ENCODE measurements around the gene LASP1.

Gene LASP1

DNA sequence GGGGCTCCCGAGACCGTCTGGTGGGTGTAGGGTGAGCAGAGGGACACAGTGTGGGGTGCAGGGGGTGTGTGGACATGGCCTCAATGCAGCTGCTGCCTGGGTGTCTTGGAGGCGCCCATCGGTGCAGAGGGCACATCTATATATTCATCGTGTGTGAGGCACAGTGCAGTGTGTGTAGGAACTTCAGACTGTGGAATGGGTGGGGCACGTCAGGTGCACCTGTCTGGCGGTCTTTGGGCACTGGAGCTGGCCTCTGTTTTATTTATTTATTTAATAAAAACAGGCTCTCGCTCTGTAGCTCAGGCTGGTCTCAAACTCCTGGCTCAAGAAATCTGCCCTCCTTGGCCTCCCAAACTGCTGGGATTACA lies 16.8 kb downstream of the LASP1 start:
- no peak overlapping the region for H3K4me3 ChIP-seq (ENCODE audit: low read depth, low read length)
- no peak for DNase-seq (ENCODE audit: low read depth)
- TF ChIP-seq MAX (IDR thresholded peaks at IDR 0.05; ENCODE audit: low read depth, low read length), result no peak
- no peak for TF ChIP-seq CTCF (IDR thresholded peaks at IDR 0.05; ENCODE audit: low read depth, low read length)
- no peak for TF ChIP-seq POLR2A (IDR thresholded peaks at IDR 0.05; ENCODE audit: extremely low read depth, insufficient read length)
- TF ChIP-seq MYC (IDR thresholded peaks at IDR 0.05; ENCODE audit: low read depth, low read length), result no peak

- no peak for TF ChIP-seq MYC (IDR thresholded peaks at IDR 0.05; ENCODE audit: low read depth, low read length)
- no peak for TF ChIP-seq CTCF (IDR thresholded peaks at IDR 0.05; ENCODE audit: low read depth, low read length)
- no peak for TF ChIP-seq MAX (IDR thresholded peaks at IDR 0.05; ENCODE audit: low read depth, low read length)
- no peak for TF ChIP-seq POLR2A (IDR thresholded peaks at IDR 0.05; ENCODE audit: extremely low read depth, insufficient read length)
- DNase-seq (ENCODE audit: low read depth), result no peak
- H3K4me3 ChIP-seq (ENCODE audit: low read depth, low read length), result no peak overlapping the region
Observed at GRCh38 chr17:38888842-38889241, 19.0 kb downstream of the LASP1 start.

GRCh38 chr17:38889745-38890409 lies 20.0 kb downstream of the LASP1 start:
- no peak overlapping the region for H3K4me3 ChIP-seq (ENCODE audit: low read depth, low read length)
- TF ChIP-seq MAX (IDR thresholded peaks at IDR 0.05; ENCODE audit: low read depth, low read length), result no peak
- no peak for TF ChIP-seq POLR2A (IDR thresholded peaks at IDR 0.05; ENCODE audit: extremely low read depth, insufficient read length)
- no peak for TF ChIP-seq MYC (IDR thresholded peaks at IDR 0.05; ENCODE audit: low read depth, low read length)
- no peak for TF ChIP-seq CTCF (IDR thresholded peaks at IDR 0.05; ENCODE audit: low read depth, low read length)
- no peak for DNase-seq (ENCODE audit: low read depth)

- no peak for TF ChIP-seq CTCF (IDR thresholded peaks at IDR 0.05; ENCODE audit: low read depth, low read length)
- no peak for TF ChIP-seq MYC (IDR thresholded peaks at IDR 0.05; ENCODE audit: low read depth, low read length)
- TF ChIP-seq POLR2A (IDR thresholded peaks at IDR 0.05; ENCODE audit: extremely low read depth, insufficient read length), result no peak
- TF ChIP-seq MAX (IDR thresholded peaks at IDR 0.05; ENCODE audit: low read depth, low read length), result no peak
- DNase-seq (ENCODE audit: low read depth), result no peak
- no peak overlapping the region for H3K4me3 ChIP-seq (ENCODE audit: low read depth, low read length)
Observed at GRCh38 chr17:38890410-38890746, 20.5 kb downstream of the LASP1 start.

DNA sequence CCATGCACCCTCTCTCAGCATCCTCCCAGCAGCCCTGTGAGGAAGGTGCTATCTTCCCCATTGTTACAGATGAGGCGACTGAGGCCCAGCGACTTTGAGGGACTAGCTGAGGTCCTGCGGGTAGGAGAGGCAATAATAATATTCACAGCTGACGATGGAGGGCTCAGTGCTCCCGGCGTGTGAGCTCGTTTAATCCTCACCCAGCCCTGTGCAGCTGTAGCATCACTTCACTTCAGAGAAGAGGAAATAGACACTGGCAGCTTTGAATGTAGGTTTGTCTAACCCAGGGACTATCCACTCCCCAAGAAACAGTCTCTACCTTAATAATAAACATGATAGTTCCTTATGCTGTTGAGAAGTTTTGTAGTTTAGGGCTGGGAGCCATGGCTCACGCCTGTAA lies 21.6 kb downstream of the LASP1 start:
- TF ChIP-seq MAX (IDR thresholded peaks at IDR 0.05; ENCODE audit: low read depth, low read length) (no peak), CTCF (IDR thresholded peaks at IDR 0.05; ENCODE audit: low read depth, low read length) (no peak), POLR2A (IDR thresholded peaks at IDR 0.05; ENCODE audit: extremely low read depth, insufficient read length) (no peak), MYC (IDR thresholded peaks at IDR 0.05; ENCODE audit: low read depth, low read length) (no peak)
- no peak overlapping the region for H3K4me3 ChIP-seq (ENCODE audit: low read depth, low read length)
- no peak for DNase-seq (ENCODE audit: low read depth)
